ENCODE measurements around the gene TTC33.

DNA sequence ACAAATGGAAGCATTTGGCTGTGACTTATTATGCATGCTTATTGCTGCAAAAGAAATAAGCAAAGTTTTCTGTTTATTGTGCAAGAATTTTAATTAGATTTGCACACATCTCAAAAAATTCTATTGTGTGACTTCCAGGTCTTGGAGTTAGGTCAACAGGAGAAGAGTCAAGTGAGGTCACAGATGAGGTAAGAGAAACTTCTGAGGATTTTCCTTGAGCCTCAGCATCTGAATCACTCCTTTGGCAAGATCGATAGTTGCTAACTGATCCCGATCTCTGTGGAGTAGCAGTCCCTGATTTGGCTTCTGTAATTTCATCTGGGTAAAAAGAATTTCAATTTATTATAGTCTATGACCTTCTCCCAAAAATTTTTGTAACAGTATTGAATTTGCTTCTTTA is 6.9 kb upstream of the TTC33 start:
- no peak for TF ChIP-seq CTCF (IDR thresholded peaks at IDR 0.05)
- TF ChIP-seq POLR2A (IDR thresholded peaks at IDR 0.05): no peak

Data from right lobe of liver (tissue), 4 donors.